GM18909 (cell line): ENCODE data around the gene PPP1R18.
"Not testable (repeated sequence)": the region's sequence is repeated elsewhere in the genome, so short reads cannot be mapped to it uniquely, and the experiment has no call there.

ENCODE experiments used
- ATAC-seq: cut with Tn5 transposase; IDR thresholded peaks from one replicate; pipeline ENCODE4 v1.9.1; 2021; ENCODE audit warnings: mild to moderate bottlenecking; ENCODE audit not compliant: unreplicated experiment, poor library complexity

PPP1R18 gene

DNA sequence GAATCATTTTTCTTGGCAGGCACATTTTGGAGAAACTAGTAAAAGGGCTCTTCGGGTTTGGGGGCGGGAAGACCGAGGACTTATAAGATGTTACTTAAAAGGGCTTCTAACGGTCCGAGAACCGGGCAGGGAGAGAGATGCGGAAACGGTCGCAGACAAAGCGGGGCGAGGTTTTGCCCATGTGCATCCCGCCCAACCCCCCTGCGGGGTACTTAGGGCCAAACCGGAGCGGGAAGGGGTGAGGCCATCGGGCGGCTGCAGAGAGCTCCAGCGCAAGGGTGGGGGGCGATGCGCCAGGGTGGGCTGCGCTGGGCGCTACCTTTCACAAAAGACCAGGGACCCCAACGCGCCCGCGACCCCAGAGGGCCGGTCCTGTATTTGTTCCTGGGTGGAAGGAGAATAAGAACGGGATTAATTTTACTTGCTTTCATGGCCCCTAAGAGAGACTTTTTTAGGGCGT is 34.3 kb upstream of the PPP1R18 start:
- ATAC-seq, result no peak

GRCh38 chr6:30719791-30720737 is 33.6 kb upstream of the PPP1R18 start, which contains the start of gene TUBB:
TUBB (plus strand) TSS chr6:30720352; CDS start chr6:30720507, 155 bp downstream.
- ATAC-seq, result peak; percentile 51

GRCh38 chr6:30719356-30719755 is 32.9 kb upstream of the PPP1R18 start:
- ATAC-seq, result no peak

DNA sequence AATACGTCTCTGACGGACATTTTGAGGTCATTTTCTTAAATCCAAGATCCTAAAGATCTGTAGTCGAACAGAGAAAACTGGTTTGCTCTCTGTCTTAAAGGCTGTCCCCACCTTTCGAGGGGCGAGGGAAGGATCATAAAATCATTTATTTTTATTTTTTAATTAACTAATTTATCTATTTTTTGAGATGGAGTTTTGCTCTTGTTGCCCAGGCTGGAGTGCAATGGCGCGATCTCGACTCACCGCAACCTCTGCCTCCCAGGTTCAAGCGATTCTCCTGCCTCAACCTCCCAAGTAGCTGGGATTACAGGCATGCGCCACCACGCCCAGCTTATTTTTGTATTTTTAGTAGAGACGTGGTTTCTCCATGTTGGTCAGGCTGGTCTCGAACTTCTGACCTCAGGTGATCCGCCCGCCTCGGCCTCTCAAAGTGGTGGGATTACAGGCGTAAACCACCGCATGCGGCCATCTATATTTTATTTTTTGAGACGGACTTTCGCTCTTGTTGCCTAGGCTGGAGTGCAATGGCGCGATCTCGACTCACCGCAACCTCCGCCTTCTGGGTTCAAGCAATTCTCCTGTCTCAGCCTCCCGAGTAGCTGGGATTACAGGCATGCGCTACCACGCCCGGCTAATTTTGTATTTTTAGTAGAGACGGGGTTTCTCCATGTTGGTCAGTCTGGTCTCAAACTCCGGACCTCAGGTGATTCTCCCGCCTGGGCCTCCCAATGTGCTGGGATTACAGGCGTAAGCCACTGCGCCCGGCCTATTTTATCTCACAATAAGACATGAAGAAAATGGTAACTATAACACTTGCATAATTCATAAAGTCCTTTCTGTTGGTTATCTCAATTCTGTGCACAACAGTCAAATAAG is 31.6 kb upstream of the PPP1R18 start:
- ATAC-seq, result not testable (repeated sequence)

GRCh38 chr6:30717129-30717844 is 30.8 kb upstream of the PPP1R18 start, which contains the start of gene MDC1:
MDC1 (minus strand) TSS chr6:30717281; CDS start chr6:30715175, 2,106 bp downstream.
- ATAC-seq, result peak; percentile 73

- no peak for ATAC-seq
Observed at GRCh38 chr6:30716879-30717128, 30.4 kb upstream of the PPP1R18 start.

GRCh38 chr6:30714263-30714662 is 27.8 kb upstream of the PPP1R18 start:
- no peak for ATAC-seq

GRCh38 chr6:30712441-30712945 is 26.0 kb upstream of the PPP1R18 start:
- ATAC-seq, result no peak

GRCh38 chr6:30711758-30712380 is 25.4 kb upstream of the PPP1R18 start:
- ATAC-seq, result peak; percentile 56

GRCh38 chr6:30709101-30709868 is 22.8 kb upstream of the PPP1R18 start:
- ATAC-seq, result no peak

- no peak for ATAC-seq
Observed at GRCh38 chr6:30707281-30707850, 20.9 kb upstream of the PPP1R18 start.

DNA sequence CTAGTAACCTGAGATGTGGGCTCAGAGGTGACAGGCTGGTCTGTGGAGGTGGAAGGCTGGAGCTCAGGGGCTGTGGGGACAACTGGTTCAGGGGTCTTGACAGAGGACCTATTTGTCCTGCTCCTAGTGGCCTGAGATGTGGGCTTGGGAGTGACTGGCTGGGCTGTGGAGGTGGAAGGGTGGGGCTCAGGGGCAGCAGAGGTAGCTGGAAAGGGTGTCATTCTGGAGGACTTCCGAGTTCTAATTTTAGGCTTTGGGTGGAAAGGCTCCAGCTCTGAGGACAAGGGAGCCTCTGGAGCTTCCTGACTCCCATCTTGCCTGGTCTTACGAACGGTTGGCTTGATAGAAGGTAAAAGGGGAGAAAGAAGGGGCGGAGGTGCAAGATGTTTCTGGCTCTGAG is 19.2 kb upstream of the PPP1R18 start:
- no peak for ATAC-seq

GRCh38 chr6:30703821-30704220 is 17.4 kb upstream of the PPP1R18 start:
- no peak for ATAC-seq

- ATAC-seq, result no peak
Observed at GRCh38 chr6:30703011-30703410, 16.6 kb upstream of the PPP1R18 start.

- ATAC-seq, result no peak
Observed at GRCh38 chr6:30700340-30700739, 13.9 kb upstream of the PPP1R18 start.

- ATAC-seq, result no peak
Observed at GRCh38 chr6:30696432-30696831, 10.0 kb upstream of the PPP1R18 start.

DNA sequence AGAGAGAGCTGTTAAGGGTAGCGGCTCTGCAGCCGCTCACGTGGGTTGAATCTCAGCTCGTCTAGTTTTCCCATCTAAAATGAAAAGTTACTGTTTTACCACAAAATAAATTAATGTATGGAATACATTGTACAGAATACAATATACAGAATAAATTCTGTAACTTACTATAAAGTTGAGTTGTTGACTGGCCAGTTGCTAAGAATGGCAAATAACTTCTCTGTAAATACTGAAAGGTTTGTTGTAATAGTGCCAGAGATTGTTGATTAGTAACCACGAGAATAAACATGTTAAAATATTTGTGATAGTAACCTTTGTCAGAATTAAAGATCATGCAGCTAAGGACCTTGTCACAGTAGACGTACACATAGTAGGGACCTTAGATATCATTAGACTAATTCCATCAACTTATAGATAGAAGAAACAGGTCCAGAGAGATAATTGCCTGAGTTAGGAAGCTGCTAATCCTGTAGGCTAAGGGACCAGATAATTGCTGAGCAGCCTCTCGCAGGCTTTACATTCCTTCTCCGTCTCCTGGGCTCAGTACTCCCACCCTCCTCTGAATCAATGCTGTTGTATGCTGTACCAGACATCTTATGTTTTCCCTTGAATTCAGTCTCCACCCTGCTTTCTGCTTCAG is 4.9 kb upstream of the PPP1R18 start:
- no peak for ATAC-seq
